Anterior cingulate cortex (tissue), 58 donors: ENCODE results near the gene OXCT2.
A peak's percentile ranks its signal among the peaks of the same experiment; 100 is the strongest.

Source experiments
- DNase-seq, 58 donors: peaks; one replicate each; lab custom pipeline; 2025; lab: John Stamatoyannopoulos, UW

OXCT2 gene

GRCh38 chr1:39745016-39745670 lies 26.0 kb downstream of the OXCT2 start:
- DNase-seq, result no peak

GRCh38 chr1:39738622-39739366 lies 32.4 kb downstream of the OXCT2 start, which contains the start of gene PPIE:
Gene PPIE, plus strand, starts transcription at chr1:39738882. Its CDS starts 19 bp downstream, at chr1:39738901.
- peak; percentile 64 to 98 (median 90) for DNase-seq

GRCh38 chr1:39737546-39738169 lies 33.5 kb downstream of the OXCT2 start:
- DNase-seq, result no peak

- no peak for DNase-seq
Measured at GRCh38 chr1:39735731-39736130, 35.4 kb downstream of the OXCT2 start.

GRCh38 chr1:39733161-39733560 lies 38.0 kb downstream of the OXCT2 start:
- peak in 28 of 58 donors; percentile 5 to 73 (median 33) for DNase-seq

GRCh38 chr1:39732730-39733129 lies 38.4 kb downstream of the OXCT2 start:
- DNase-seq, result no peak

- no peak for DNase-seq
Measured at GRCh38 chr1:39729842-39730241, 41.3 kb downstream of the OXCT2 start.

GRCh38 chr1:39729030-39729429 lies 42.1 kb downstream of the OXCT2 start:
- peak in 10 of 58 donors; percentile 5 to 34 (median 8) for DNase-seq

- DNase-seq, result no peak
Measured at GRCh38 chr1:39727932-39728317, 43.2 kb downstream of the OXCT2 start.

GRCh38 chr1:39727221-39727931 lies 43.8 kb downstream of the OXCT2 start:
- no peak for DNase-seq

- DNase-seq, result no peak
Measured at GRCh38 chr1:39726600-39726999, 44.5 kb downstream of the OXCT2 start.

GRCh38 chr1:39722495-39722894 lies 48.7 kb downstream of the OXCT2 start:
- no peak for DNase-seq

GRCh38 chr1:39721664-39722063 lies 49.5 kb downstream of the OXCT2 start:
- DNase-seq, result no peak

- peak in 1 of 58 donors; percentile 10 for DNase-seq
Measured at GRCh38 chr1:39720094-39720999, 50.8 kb downstream of the OXCT2 start.
